Ovary (tissue), 9 donors: ENCODE results near the gene NOD1. TPM values are rescaled to one million over a fixed set of nuclear protein-coding genes. Genes with fewer than 3 reads are reported as not detected.

Source experiments
- DNase-seq, 5 donors: peaks; one replicate each; pipeline ENCODE4 v3.0.0-alpha.2; 2019 to 2020
- H3K27ac ChIP-seq, 2 donors: fragments of 200-600 bp; one replicate each; pipeline versions ENCODE4 v1.5.1 to v1.8.0; 2019 to 2022
- H3K27me3 ChIP-seq: fragments of 200-600 bp; one replicate; pipeline ENCODE4 v1.8.0; 2022
- H3K36me3 ChIP-seq: fragments of 200-600 bp; sonication (generic); one replicate; pipeline ENCODE4 v1.5.1; 2019
- H3K4me1 ChIP-seq: one replicate; pipeline ENCODE4 v1.8.1; 2013; ENCODE audit warnings: mild to moderate bottlenecking, moderate library complexity; ENCODE audit not compliant: insufficient read depth
- H3K4me3 ChIP-seq: fragments of 200-600 bp; sonication (generic); one replicate; pipeline ENCODE4 v1.5.1; 2017
- H3K9me3 ChIP-seq, 2 donors: fragments of 200-600 bp in 1 of 2; sonication (generic) in 1 of 2; one replicate each; pipeline versions ENCODE4 v1.5.1 to v1.8.1; 2013 to 2019; ENCODE audit warnings: mild to moderate bottlenecking in 1 of 2, moderate library complexity in 1 of 2
- EP300 ChIP-seq: sonication (generic); formaldehyde crosslinking; IDR thresholded peaks from one replicate; pipeline ENCODE4 v1.6.1; 2017; ENCODE audit warnings: antibody characterized with exemption
- POLR2A ChIP-seq: fragments of 450-650 bp; IDR thresholded peaks from one replicate; pipeline ENCODE4 v1.6.1; 2017; ENCODE audit warnings: antibody characterized with exemption, mild to moderate bottlenecking, moderate library complexity
- WGBS, 3 donors: extraction: QIAGEN DNeasy Blood & Tissue Kit in 1 of 3; methylation state at CpG; one replicate each; pipeline versions ENCODE4 v1.1.5 to v1.1.7; 2013 to 2017; 5-methylcytosine and 5-hydroxymethylcytosine counted together
- intact Hi-C, 4 donors: fragments of 100-400 bp; cut with DNase I; formaldehyde crosslinking; loops; one replicate each; pipeline versions ENCODE4 v1.11.0 to v1.15.1; 2022 to 2023
- polyA plus RNA-seq, 2 donors: library from polyadenylated mRNA; stranded (reverse); fragments of 200-250 nt in 1 of 2; fragments of 350-450 nt in 1 of 2; fragmentation: Illumina TruSeq in 1 of 2; extraction: RNeasy Lipid Tissue Mini Kit (QIAGEN cat#74804) in 1 of 2; gene quantifications; one replicate each; pipeline ENCODE4 v1.2.3, GENCODE V29; 2013 to 2014
- total RNA-seq, 7 donors: library from RNA; depleted of rRNA in 2 of 7; stranded (reverse); fragments of >200 nt in 2 of 7; fragmentation: NEBNext Ultra II Directional in 3 of 7; extraction: Animal tissue kit (Norgen Biotek cat#: 25700) in 3 of 7; gene quantifications; one replicate each; pipeline versions ENCODE4 v1.1.0 to v1.2.4, GENCODE V29; 2016 to 2023
- TF ChIP-seq, protein P1 (sequence below), 3 donors: fragments of 450-650 bp in 2 of 3; fragments of 200-600 bp in 1 of 3; IDR thresholded peaks; one replicate each; pipeline versions ENCODE4 v1.5.1 to v1.8.0; 2016 to 2022; ENCODE audit warnings: antibody characterized with exemption in 3 of 3, mild to moderate bottlenecking in 1 of 3
- donor health status: DM: no; HTN: no; CAD: no; lungs with moderate emphysema.
- donor health status: DM: no; HTN: no; CAD: no.
- donor health status: Bipolar disorder and iron deficiency.
- donor health status: DM: yes; HTN: yes; CAD: no.
- donor health status: DM: no; HTN: no; CAD: no.
- donor health status: DM: yes; HTN: yes; CAD: no.

Gene NOD1
- total and polyA plus RNA-seq, 9 donors, result 15.2 to 33.5 (median 20.5) TPM

DNA sequence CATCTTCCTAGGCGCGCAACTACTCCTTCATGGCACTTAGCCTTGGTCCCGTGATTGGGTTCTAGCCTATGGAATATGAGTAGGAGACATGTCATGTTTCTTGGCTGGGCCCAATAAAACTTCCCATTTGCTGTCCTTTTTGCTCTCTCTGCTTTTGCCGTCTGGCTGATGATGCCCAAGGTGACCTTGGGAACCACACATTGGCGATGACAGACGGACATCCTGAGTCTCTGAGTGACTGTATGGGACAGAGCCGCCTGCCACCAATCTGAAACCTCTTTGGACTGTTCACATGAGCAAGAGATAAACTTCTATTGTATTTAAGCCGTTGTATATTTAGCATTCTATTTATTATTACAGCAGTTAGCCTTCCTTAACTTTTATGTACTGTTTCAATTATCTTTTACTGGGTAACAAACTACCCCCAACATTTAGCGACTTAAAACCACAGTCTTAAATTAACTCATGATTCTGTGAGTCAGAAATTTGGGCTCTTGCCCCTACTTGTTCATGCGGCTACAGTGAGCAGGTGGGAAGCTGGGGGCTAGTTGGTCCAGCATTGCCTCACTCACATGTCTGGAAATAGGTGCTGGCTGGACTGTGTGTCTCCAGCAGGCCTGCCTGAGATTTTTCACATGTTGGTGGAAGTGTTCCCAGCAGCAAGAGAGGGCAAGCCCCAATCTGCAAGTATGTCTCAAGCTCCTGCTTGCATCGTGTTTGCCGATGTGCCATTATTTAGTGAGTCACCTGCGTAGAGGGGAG lies 71.7 kb downstream of the NOD1 start:
- DNase-seq, result no peak
- Histone ChIP-seq H3K27ac (no peak overlapping the region), H3K27me3 (no peaks in the 10 kb centered on the region), H3K4me3 (no peak overlapping the region), H3K4me1 (no peaks in the 10 kb centered on the region), H3K36me3 (no peaks in the 10 kb centered on the region), H3K9me3 (no peaks in the 10 kb centered on the region)
- 92 to 94% (median 93%) methylated on average over 13 of the region's 13 CpGs for WGBS, 3 donors
- TF ChIP-seq POLR2A (no peak), EP300 (no peak)
- TF ChIP-seq, protein P1, sequence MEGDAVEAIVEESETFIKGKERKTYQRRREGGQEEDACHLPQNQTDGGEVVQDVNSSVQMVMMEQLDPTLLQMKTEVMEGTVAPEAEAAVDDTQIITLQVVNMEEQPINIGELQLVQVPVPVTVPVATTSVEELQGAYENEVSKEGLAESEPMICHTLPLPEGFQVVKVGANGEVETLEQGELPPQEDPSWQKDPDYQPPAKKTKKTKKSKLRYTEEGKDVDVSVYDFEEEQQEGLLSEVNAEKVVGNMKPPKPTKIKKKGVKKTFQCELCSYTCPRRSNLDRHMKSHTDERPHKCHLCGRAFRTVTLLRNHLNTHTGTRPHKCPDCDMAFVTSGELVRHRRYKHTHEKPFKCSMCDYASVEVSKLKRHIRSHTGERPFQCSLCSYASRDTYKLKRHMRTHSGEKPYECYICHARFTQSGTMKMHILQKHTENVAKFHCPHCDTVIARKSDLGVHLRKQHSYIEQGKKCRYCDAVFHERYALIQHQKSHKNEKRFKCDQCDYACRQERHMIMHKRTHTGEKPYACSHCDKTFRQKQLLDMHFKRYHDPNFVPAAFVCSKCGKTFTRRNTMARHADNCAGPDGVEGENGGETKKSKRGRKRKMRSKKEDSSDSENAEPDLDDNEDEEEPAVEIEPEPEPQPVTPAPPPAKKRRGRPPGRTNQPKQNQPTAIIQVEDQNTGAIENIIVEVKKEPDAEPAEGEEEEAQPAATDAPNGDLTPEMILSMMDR (IDR thresholded peaks at IDR 0.05), result no peak
- intact Hi-C loops, result no loop called here

DNA sequence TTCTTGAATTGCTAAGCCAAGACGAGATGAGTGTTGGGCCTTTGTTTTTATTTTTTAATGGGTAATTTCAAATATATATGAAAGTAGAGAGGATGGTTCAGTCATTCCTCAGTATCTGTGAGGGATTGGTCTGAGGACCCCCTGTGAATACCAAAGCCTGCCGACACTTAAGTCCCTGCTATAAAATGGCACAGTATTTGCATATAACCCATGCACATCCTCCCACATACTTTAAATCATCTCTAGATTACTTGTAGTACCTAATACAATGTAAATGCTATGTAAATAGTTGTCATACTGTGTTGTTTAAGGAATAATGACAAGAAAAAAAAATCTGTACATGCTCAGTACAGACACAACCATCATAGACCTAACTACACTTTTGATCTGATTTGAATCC lies 73.4 kb downstream of the NOD1 start:
- 89 to 92% (median 92%) methylated on average over 2 of the region's 2 CpGs for WGBS, 3 donors
- TF ChIP-seq EP300 (no peak), POLR2A (no peak)
- TF ChIP-seq, protein P1 (IDR thresholded peaks at IDR 0.05), result no peak
- Histone ChIP-seq H3K36me3 (no peaks in the 10 kb centered on the region), H3K4me3 (no peak overlapping the region), H3K27ac (no peak overlapping the region), H3K4me1 (no peaks in the 10 kb centered on the region), H3K27me3 (no peaks in the 10 kb centered on the region), H3K9me3 (no peaks in the 10 kb centered on the region)
- intact Hi-C loops, result no loop called here
- DNase-seq, result no peak

GRCh38 chr7:30403477-30403876 lies 75.1 kb downstream of the NOD1 start:
- DNase-seq, result no peak
- no peak overlapping the region for H3K4me3 ChIP-seq
- intact Hi-C loops, result no loop called here
- TF ChIP-seq, protein P1 (IDR thresholded peaks at IDR 0.05), result no peak
- TF ChIP-seq EP300 (no peak), POLR2A (no peak)
- no peaks in the 10 kb centered on the region for H3K9me3 ChIP-seq
- H3K27ac ChIP-seq, result no peak overlapping the region
- no peaks in the 10 kb centered on the region for H3K4me1 ChIP-seq
- H3K27me3 ChIP-seq, result no peaks in the 10 kb centered on the region
- 90 to 92% (median 91%) methylated on average over 3 of the region's 3 CpGs for WGBS, 3 donors
- no peaks in the 10 kb centered on the region for H3K36me3 ChIP-seq

GRCh38 chr7:30396389-30396788 lies 82.2 kb downstream of the NOD1 start:
- Histone ChIP-seq H3K9me3 (no peaks in the 10 kb centered on the region), H3K36me3 (no peaks in the 10 kb centered on the region), H3K4me3 (no peak overlapping the region), H3K4me1 (no peaks in the 10 kb centered on the region), H3K27ac (no peak overlapping the region), H3K27me3 (no peaks in the 10 kb centered on the region)
- WGBS, 3 donors, result 73 to 79% (median 77%) methylated on average over 7 of the region's 7 CpGs
- intact Hi-C loops, result no loop called here
- no peak for DNase-seq
- TF ChIP-seq EP300, result no peak
- TF ChIP-seq POLR2A, result no peak
- TF ChIP-seq, protein P1 (IDR thresholded peaks at IDR 0.05), result no peak
